Panc1 (cell line): ENCODE data around the gene TBC1D2B. TPM values are rescaled to one million over a fixed set of nuclear protein-coding genes. Genes with fewer than 3 reads are reported as not detected.

Source experiments
- ATAC-seq: fragments of 200-7000 bp; cut with Tn5 transposase; 2 replicates; pipeline ENCODE4 v1.9.1; 2020; ENCODE audit warnings: mild to moderate bottlenecking, moderate library complexity
- BruUV-seq: library from RNA; stranded (reverse); fragments of 400-500 nt; replicated peaks from 2 replicates; lab custom pipeline; 2021; lab: Mats Ljungman, UMichigan
- CTCF ChIA-PET: fragments of 300-600 bp; sonication (Branson Sonifier 250); formaldehyde crosslinking; loops from one replicate; lab custom pipeline; 2022; ENCODE audit warnings: antibody characterized with exemption; lab: Charles Lee
- POLR2A ChIA-PET: fragments of 300-600 bp; sonication (Branson Sonifier 250); formaldehyde crosslinking; loops from one replicate; lab custom pipeline; 2022; ENCODE audit warnings: antibody characterized with exemption; lab: Charles Lee
- DNase-seq: peaks from one replicate; pipeline ENCODE4 v3.0.0-alpha.2; 2010; ENCODE audit warnings: low read depth, low spot score
- H3K27ac ChIP-seq: 2 replicates; pipeline ENCODE4 v1.5.1; 2011; ENCODE audit warnings: mild to moderate bottlenecking, low read length, inconsistent platforms
- H3K27me3 ChIP-seq: fragments of 200-500 bp; sonication (Bioruptor generic); 2 replicates; pipeline ENCODE4 v1.6.0; 2014; ENCODE audit warnings: low read length, inconsistent platforms; ENCODE audit not compliant: control insufficient read depth, insufficient read depth
- H3K36me3 ChIP-seq: fragments of 200-500 bp; sonication (Bioruptor generic); 2 replicates; pipeline ENCODE4 v1.5.1; 2014; ENCODE audit warnings: inconsistent platforms, mild to moderate bottlenecking, low read length, moderate library complexity; ENCODE audit not compliant: control insufficient read depth, insufficient read depth
- H3K4me1 ChIP-seq: 2 replicates; pipeline ENCODE4 v1.5.1; 2011; ENCODE audit warnings: inconsistent platforms, mild to moderate bottlenecking, low read length, moderate library complexity; ENCODE audit not compliant: control insufficient read depth, insufficient read depth
- H3K4me3 ChIP-seq, 2 experiments: 2 replicates each; pipeline ENCODE4 v1.5.1; 2011 to 2012; ENCODE audit warnings: low read depth in 2 of 2, low read length in 2 of 2, mild to moderate bottlenecking in 2 of 2, inconsistent platforms in 1 of 2, moderate library complexity in 1 of 2
- H3K9me3 ChIP-seq: fragments of 200-500 bp; sonication (Bioruptor generic); 2 replicates; pipeline ENCODE4 v1.5.1; 2014; ENCODE audit warnings: low read depth, mild to moderate bottlenecking, inconsistent platforms, low read length, moderate library complexity; ENCODE audit not compliant: control insufficient read depth, insufficient read depth
- POLR2AphosphoS5 ChIP-seq: IDR thresholded peaks from 2 replicates; pipeline ENCODE4 v1.6.1; 2012; ENCODE audit warnings: mild to moderate bottlenecking, low read depth, low read length, moderate library complexity
- SIN3A ChIP-seq: IDR thresholded peaks from 2 replicates; pipeline ENCODE4 v1.6.1; 2012; ENCODE audit warnings: low read depth, mild to moderate bottlenecking, low read length, moderate library complexity, borderline replicate concordance; ENCODE audit not compliant: insufficient read depth
- TCF7L2 ChIP-seq: IDR thresholded peaks from 2 replicates; pipeline ENCODE4 v1.6.1; 2011; ENCODE audit warnings: mild to moderate bottlenecking, low read depth, low read length, inconsistent platforms
- in situ Hi-C: cut with HindIII; loops from 2 replicates; pipeline ENCODE4 v1.10.0; 2016; ENCODE audit warnings: low sequenced_read_pairs, low pct_unique_long_range_greater_than_20kb
- intact Hi-C: fragments of 100-400 bp; cut with micrococcal nuclease; formaldehyde crosslinking; loops from one replicate; pipeline ENCODE4 v1.10.0; 2022; ENCODE audit not compliant: unreplicated experiment
- total RNA-seq: library from RNA; stranded (reverse); gene quantifications from one replicate; pipeline ENCODE4 v1.2.1, GENCODE V29; 2021; ENCODE audit not compliant: unreplicated experiment
- TF ChIP-seq, protein P1 (sequence below), 2 experiments: IDR thresholded peaks; 2 replicates each; pipeline ENCODE4 v1.6.1; 2011 to 2012; ENCODE audit warnings: low read depth in 2 of 2, control low read depth in 1 of 2, low read length in 1 of 2, mild to moderate bottlenecking in 1 of 2, moderate library complexity in 1 of 2; ENCODE audit not compliant: insufficient read depth in 1 of 2
- TF ChIP-seq, protein P2 (sequence below): fragments of 450-650 bp; IDR thresholded peaks from 2 replicates; pipeline ENCODE4 v1.5.1; 2017; ENCODE audit warnings: mild to moderate bottlenecking

The TBC1D2B gene
- total RNA-seq, 1 experiment from 2014 or later, result 59.3 TPM

DNA sequence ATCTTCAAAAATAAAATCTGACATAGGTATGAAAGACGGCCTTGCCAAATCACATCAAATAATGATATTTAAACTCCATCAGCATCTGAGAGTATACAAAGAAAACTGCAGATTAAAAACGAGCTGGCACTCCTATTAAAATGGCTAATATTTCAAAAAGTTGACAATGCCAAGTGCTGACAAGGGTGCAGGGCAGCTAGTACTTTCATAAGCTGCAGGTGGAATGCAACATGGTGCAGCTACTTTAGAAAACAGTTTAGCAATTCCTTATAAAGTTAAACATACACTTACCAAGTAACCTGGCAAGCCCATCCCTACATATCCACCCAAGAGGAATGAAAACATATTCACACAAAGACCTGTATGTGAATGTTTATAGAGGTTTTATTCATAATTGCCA, 23.0 kb downstream of the TBC1D2B start:
- ChIA-PET POLR2A (no interaction called here), CTCF (no interaction called here)
- Histone ChIP-seq H3K9me3 (no peaks in the 10 kb centered on the region), H3K4me3 (no peak overlapping the region), H3K27me3 (no peaks in the 10 kb centered on the region), H3K4me1 (peaks cover 73% of the 10 kb centered on the region), H3K36me3 (no peaks in the 10 kb centered on the region), H3K27ac (no peak overlapping the region; the same call in 1 of the 2 replicates)
- BruUV-seq, result no TSS peak
- in situ Hi-C loops, result no loop called here
- intact Hi-C loops, result no loop called here
- TF ChIP-seq POLR2AphosphoS5 (no peak), SIN3A (no peak), TCF7L2 (no peak)
- TF ChIP-seq, protein P1, sequence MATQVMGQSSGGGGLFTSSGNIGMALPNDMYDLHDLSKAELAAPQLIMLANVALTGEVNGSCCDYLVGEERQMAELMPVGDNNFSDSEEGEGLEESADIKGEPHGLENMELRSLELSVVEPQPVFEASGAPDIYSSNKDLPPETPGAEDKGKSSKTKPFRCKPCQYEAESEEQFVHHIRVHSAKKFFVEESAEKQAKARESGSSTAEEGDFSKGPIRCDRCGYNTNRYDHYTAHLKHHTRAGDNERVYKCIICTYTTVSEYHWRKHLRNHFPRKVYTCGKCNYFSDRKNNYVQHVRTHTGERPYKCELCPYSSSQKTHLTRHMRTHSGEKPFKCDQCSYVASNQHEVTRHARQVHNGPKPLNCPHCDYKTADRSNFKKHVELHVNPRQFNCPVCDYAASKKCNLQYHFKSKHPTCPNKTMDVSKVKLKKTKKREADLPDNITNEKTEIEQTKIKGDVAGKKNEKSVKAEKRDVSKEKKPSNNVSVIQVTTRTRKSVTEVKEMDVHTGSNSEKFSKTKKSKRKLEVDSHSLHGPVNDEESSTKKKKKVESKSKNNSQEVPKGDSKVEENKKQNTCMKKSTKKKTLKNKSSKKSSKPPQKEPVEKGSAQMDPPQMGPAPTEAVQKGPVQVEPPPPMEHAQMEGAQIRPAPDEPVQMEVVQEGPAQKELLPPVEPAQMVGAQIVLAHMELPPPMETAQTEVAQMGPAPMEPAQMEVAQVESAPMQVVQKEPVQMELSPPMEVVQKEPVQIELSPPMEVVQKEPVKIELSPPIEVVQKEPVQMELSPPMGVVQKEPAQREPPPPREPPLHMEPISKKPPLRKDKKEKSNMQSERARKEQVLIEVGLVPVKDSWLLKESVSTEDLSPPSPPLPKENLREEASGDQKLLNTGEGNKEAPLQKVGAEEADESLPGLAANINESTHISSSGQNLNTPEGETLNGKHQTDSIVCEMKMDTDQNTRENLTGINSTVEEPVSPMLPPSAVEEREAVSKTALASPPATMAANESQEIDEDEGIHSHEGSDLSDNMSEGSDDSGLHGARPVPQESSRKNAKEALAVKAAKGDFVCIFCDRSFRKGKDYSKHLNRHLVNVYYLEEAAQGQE (IDR thresholded peaks at IDR 0.05; ENCODE audit: insufficient read depth in 1 of 2, low read depth in 2 of 2, low read length in 1 of 2), result no peak
- TF ChIP-seq, protein P2, sequence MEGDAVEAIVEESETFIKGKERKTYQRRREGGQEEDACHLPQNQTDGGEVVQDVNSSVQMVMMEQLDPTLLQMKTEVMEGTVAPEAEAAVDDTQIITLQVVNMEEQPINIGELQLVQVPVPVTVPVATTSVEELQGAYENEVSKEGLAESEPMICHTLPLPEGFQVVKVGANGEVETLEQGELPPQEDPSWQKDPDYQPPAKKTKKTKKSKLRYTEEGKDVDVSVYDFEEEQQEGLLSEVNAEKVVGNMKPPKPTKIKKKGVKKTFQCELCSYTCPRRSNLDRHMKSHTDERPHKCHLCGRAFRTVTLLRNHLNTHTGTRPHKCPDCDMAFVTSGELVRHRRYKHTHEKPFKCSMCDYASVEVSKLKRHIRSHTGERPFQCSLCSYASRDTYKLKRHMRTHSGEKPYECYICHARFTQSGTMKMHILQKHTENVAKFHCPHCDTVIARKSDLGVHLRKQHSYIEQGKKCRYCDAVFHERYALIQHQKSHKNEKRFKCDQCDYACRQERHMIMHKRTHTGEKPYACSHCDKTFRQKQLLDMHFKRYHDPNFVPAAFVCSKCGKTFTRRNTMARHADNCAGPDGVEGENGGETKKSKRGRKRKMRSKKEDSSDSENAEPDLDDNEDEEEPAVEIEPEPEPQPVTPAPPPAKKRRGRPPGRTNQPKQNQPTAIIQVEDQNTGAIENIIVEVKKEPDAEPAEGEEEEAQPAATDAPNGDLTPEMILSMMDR, result no peak
- ATAC-seq (no peak), DNase-seq (no peak)

DNA sequence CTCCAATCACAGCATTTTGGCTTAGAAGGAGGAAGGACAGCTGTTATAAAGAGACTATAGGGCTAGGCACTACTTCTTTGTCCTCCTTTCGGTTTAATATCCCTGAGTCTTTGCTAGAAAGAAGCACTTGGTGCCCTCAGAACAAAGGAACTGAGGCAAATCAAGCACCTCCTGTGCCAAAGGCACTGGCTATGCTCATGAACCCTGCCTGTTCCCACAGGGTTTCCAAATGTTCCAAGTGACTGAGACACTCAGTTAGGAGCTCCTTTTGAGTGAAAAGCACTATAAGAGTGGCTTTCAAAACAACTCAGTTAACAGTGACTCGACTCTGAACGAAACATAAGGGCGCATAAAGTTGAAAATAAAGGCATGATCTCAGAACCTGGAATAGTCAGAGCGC, 25.0 kb downstream of the TBC1D2B start:
- H3K27ac ChIP-seq, result peak overlapping the region; percentile 75
- ChIA-PET CTCF (interaction anchor here (1.3 kb wide), 1 partner anchor 56 kb away, joined by 4 read pairs; no protein-coding TSS in a partner anchor), POLR2A (interaction anchor here (1.3 kb wide), 1 partner anchor 14 kb away, joined by 4 read pairs; no protein-coding TSS in a partner anchor)
- DNase-seq, result no peak
- no peaks in the 10 kb centered on the region for H3K9me3 ChIP-seq
- peaks cover 72% of the 10 kb centered on the region for H3K4me1 ChIP-seq
- in situ Hi-C loops, result no loop called here
- no peaks in the 10 kb centered on the region for H3K27me3 ChIP-seq
- ATAC-seq, result no peak
- intact Hi-C loops, result no loop called here
- TF ChIP-seq, protein P1 (IDR thresholded peaks at IDR 0.05; ENCODE audit: insufficient read depth in 1 of 2, low read depth in 2 of 2, low read length in 1 of 2), result no peak
- no peak for TF ChIP-seq TCF7L2
- no peak for TF ChIP-seq POLR2AphosphoS5
- TF ChIP-seq, protein P2, result no peak
- no peak for TF ChIP-seq SIN3A
- no peak overlapping the region for H3K4me3 ChIP-seq
- H3K36me3 ChIP-seq, result no peaks in the 10 kb centered on the region
- no TSS peak for BruUV-seq
